HG02973 (cell line): Measurements from ENCODE around the gene ACOXL.

Source experiments
- ATAC-seq: cut with Tn5 transposase; IDR thresholded peaks from one replicate; pipeline ENCODE4 v1.9.1; 2021; ENCODE audit warnings: moderate library complexity; ENCODE audit not compliant: unreplicated experiment

The ACOXL gene

GRCh38 chr2:110819711-110820110 lies 87.3 kb downstream of the ACOXL start:
- no peak for ATAC-seq

GRCh38 chr2:110820128-110820527 lies 87.8 kb downstream of the ACOXL start:
- no peak for ATAC-seq

DNA sequence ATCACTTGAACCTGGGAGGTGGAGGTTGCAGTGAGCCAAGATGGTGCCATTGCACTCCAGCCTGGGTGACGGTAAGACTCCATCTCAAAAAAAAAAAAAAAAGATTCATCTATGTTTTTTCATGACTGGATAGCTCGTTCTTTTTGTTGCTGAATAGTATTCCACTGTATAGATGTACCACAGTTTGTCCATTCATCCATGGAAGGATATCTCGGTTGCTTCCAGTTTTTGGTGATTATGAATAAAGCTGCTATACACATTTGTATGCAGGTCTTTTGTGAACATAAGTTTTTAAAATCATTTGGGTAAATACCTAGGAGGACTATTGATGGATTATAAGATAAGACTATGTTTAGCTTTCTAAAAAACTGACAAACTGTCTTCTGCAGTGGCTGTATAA lies 90.8 kb downstream of the ACOXL start:
- ATAC-seq, result no peak

GRCh38 chr2:110827511-110827910 lies 95.1 kb downstream of the ACOXL start:
- no peak for ATAC-seq

DNA sequence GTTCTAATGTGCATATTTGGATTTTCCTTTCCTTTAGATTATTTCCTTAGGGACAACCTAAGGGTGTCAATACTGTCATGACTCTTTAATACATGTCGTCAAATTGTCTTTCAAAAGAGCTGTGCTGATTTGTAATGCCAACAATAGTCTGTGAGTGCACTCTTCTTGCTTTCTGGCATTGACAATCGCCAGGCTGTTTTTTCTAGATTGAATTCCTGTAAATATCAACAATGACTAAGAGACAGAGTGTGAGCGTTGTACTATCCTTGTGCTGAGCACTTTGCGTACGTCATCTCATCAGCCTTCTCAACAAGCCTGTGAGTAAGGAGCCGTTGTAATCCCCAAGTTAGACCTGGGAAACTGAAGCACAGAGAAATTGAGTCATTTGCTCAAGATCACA lies 96.0 kb downstream of the ACOXL start:
- ATAC-seq, result no peak

- no peak for ATAC-seq
Measured at GRCh38 chr2:110829413-110830146, 97.2 kb downstream of the ACOXL start.

DNA sequence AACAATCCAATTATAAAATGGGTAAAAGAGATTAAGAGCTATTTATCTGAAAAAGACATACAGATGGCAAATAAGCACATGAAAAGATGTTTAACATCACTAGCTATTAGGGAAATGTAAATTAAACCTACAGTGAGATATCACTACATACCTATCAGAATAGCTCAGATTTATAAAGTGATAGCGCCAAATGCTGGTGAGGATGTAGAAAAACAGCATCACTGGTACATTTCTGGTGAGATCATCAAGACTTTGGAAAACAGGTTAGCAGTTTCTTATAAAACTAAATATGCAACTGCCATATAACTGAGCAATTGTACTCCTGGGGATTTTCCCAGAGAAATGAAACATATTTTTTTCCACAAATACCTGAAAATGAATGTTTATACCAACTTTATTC lies 100.4 kb downstream of the ACOXL start:
- no peak for ATAC-seq

- ATAC-seq, result no peak
Measured at GRCh38 chr2:110834134-110834827, 101.9 kb downstream of the ACOXL start.

DNA sequence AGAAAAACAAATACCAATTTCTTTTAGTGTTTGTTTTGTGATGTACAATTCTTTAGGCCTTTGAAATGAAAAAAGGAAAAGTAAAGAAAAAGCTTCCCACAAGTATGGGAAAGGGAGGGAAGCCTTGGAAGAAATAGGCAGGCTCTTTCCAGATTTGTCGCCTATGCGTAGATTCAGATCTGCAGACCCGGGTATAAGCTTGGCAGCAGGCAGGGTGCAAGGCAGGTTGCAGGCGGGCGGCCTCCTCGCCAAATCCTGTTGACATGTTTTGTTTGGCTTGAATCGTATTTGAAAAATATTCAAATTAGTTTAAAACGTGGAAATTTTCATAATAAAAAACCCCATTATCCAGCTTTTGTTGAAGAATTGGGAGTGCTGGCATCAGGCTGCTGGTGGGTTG lies 104.3 kb downstream of the ACOXL start:
- ATAC-seq, result no peak

GRCh38 chr2:110837446-110838409 lies 105.4 kb downstream of the ACOXL start:
- no peak for ATAC-seq

- ATAC-seq, result no peak
Measured at GRCh38 chr2:110838657-110839384, 106.4 kb downstream of the ACOXL start.

- ATAC-seq, result no peak
Measured at GRCh38 chr2:110840508-110840907, 108.1 kb downstream of the ACOXL start.

- ATAC-seq, result no peak
Measured at GRCh38 chr2:110842048-110842447, 109.7 kb downstream of the ACOXL start.

- no peak for ATAC-seq
Measured at GRCh38 chr2:110843496-110843895, 111.1 kb downstream of the ACOXL start.

GRCh38 chr2:110843959-110844510 lies 111.7 kb downstream of the ACOXL start:
- no peak for ATAC-seq

- no peak for ATAC-seq
Measured at GRCh38 chr2:110847651-110848050, 115.3 kb downstream of the ACOXL start.

DNA sequence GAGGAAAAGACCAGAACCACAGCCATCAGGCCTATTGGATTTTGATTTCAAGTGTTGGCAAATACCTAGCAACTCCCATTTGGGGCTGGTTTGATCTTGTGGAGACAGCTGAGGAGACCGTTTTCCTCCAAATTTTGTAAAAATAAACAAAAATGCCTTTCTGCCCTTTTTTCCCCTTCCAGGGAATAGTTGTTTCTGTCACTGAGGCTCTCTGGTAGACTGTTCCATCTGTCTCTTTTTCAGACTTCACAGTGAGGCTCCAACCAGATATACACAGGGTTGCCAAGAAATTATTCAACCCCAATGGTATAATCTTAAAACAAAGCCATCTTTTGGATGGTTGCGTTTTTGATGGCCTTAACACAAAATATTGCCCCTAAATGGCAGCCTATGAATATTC lies 115.7 kb downstream of the ACOXL start:
- ATAC-seq, result no peak

GRCh38 chr2:110848519-110849030 lies 116.2 kb downstream of the ACOXL start:
- no peak for ATAC-seq

- no peak for ATAC-seq
Measured at GRCh38 chr2:110851531-110851930, 119.2 kb downstream of the ACOXL start.

DNA sequence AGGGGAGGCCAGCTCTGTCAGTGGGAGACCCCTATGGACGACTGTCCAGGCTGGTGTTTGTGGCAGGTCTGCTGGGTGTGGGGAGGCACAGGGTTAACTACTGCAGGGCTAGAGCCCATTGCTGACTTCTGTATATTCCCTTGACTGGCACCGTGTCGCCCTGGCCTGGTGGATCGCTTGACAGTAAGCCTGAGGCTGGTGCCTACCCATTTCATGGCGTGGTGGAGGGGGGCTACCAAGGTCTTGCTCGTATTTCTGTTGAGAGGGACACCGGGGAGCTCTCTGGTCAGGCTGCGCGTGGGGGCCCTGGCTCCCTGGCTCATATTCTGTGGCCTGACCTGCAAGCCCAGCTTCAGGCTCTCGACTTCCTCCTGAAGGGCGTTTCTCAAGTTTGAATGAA lies 119.7 kb downstream of the ACOXL start:
- ATAC-seq, result no peak
